Inflammatory macrophage treated with lipopolysaccharide for 4 hours (primary cell): ENCODE results near the gene MYO1F.

Experiments
- DNase-seq: peaks from one replicate; pipeline ENCODE4 v3.0.0-alpha.2; 2020

MYO1F gene

DNA sequence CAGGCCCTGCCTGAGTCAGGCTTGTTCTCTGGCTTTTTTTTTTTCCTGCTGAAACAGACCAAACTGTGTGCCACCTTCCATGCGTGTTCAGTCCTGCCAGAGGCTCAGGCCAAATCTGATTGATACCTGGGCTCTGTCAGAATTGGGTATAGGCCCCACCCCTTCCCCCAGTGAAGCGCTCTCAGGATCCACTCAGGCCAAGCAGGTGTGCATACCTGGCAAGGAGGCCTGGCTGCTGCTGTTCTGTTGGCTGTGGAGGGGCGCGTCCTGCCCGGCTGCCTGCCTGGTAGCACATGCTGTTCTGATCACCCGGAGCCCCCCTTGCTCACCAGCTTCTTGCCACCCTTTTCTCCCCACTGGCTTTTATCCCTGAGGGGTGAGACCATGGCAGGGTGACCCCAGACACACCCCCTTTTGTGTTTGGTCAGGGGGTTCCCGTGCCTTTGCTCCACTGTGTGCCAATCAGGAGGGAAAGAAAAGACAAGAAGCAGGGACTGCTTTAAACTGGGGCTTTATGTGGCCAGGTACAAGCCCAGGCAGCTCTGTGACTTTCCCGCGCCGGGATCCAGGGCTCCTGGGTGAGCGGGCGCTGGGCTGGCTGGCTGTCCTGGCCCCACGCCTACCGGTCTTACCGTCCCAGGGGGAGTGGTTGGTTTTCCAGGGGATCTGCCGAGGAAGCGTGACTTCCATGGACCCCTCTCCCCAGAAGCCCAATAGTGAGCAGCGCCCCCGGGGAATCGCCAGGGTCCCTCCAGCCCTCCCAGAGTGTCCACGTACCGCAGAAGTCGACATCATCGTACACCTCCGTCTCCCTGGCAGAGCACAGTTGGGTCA lies 87.5 kb downstream of the MYO1F start:
- no peak for DNase-seq

GRCh38 chr19:8488365-8488764 lies 88.9 kb downstream of the MYO1F start:
- DNase-seq = peak; percentile 20

DNA sequence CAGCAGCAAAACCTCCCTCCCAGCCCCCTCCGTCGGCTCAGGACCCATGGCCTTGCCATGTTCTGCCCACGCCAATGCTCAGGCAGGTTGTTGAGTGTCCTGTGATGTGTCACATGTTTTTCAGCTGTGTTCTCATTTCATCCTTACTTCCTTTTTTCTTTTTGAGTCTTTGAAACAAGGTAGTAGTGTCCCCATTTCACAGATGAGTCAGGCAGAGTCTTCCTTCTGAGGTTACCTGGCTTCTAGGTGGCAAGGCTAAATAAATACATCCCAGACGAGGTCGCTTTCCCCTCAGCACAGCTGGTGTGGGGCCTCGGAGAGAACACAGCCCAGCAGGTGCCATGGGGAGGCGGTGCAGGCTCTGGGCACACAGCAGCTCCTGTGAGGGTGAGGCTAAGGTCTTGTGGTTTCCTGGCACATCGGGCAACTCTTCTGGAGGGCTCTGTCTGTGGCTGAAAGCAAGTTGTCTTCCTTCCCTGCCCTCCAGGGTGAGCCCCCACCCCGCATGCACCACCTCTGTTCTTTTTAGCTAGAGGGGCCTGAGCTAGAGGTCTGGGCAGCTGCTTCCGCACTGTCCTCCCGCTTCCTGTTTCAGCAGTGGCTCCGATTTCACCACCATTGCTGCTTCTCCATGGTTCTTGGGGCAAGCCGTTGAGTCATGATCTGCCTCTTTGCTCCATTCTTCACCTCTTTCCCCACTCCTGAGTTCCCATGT lies 89.9 kb downstream of the MYO1F start:
- peak; percentile 96 for DNase-seq

DNA sequence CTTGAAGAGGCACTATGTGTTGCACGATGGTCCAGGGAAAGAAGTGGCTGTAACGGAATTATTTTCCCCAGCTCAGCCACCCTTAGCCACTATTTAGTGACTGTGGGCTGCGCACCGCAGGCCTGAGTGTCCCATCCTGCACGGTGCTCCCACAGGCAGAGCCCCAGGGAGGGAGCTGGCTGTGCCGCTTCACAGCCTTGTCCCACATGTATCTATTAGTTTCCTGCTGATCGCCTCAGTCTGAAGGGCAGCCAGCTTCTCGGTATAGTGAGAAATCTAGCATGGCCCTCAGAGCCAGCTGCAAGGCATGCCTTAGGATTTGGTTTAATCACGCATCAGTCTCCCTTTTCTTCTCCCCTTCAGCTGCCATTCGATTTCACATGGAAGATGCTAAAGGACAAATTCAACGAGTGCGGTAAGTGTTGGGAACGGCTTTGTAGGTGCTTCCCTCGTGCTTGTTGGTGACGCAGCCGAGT lies 90.5 kb downstream of the MYO1F start:
- DNase-seq = no peak

DNA sequence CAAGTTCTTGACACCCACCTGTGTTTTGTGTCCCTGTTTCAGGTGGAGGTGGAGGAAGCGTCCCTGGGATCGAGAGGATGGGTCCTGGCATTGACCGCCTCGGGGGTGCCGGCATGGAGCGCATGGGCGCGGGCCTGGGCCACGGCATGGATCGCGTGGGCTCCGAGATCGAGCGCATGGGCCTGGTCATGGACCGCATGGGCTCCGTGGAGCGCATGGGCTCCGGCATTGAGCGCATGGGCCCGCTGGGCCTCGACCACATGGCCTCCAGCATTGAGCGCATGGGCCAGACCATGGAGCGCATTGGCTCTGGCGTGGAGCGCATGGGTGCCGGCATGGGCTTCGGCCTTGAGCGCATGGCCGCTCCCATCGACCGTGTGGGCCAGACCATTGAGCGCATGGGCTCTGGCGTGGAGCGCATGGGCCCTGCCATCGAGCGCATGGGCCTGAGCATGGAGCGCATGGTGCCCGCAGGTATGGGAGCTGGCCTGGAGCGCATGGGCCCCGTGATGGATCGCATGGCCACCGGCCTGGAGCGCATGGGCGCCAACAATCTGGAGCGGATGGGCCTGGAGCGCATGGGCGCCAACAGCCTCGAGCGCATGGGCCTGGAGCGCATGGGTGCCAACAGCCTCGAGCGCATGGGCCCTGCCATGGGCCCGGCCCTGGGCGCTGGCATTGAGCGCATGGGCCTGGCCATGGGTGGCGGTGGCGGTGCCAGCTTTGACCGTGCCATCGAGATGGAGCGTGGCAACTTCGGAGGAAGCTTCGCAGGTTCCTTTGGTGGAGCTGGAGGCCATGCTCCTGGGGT lies 91.5 kb downstream of the MYO1F start:
- DNase-seq = no peak

DNA sequence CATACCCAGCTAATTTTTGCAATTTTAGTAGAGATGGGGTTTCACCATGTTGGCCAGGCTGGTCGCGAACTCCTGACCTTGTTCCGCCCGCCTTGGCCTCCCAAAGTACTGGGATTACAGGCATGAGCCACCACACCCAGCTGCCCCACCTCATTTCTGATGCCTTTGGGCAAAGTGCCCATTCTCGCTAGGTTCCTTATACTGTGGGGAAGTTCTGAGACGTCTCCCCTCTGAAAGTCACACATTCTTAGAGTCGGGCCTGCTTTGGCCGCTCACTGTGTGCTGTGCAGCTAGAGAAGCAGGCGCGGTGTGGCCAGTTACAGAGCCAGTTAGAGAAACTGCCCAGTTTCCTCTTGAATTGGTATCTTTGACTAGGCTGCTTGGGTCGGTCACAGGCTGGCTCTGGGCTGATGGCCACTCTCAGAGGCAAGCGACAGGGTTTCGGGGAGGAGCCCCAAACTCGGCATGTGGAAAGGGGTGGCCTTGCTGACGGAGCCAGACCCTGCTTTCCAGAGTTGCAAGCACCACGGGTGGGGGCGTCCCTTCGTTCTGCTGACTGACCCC lies 92.8 kb downstream of the MYO1F start:
- DNase-seq = peak; percentile 90

DNA sequence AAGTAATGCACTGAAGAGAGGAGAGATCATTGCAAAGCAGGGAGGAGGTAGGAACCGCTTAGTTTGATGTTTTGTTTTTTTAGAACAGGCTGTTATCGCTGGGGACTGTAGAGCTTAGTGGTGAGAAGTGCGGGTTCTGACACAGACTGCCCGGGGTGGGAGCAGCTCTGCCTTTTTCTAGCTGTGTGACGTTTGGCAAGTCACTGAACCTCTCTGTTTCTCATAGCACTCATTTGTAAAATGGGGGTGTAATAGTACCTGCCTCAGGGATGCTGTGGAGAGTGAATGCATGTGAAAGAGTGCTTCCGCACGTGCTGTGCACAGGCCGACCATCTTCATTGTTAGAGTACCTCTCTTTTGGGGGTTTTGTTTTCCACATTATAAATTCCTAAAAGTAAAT lies 94.1 kb downstream of the MYO1F start:
- DNase-seq = no peak

DNA sequence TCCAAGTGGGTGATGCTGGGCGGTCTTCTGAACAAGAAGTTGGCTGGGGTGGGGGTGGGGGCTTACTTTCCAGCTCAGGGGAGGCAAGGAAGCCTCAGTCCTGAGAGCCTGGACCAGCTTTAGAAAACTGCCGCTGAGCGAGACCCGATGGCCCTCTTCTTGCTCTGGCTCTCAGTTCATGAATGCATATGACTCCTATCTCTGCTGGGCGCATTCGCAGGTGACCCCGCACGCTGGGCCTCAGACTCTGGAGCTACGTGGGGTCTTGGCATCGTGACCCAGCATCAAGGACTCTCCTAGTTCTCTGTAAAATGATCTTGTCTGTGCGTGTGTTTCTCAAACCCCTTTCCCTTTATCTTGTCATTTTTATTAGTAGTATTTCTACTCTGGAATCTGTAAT lies 94.5 kb downstream of the MYO1F start:
- DNase-seq = no peak

GRCh38 chr19:8481616-8482015 lies 95.6 kb downstream of the MYO1F start:
- DNase-seq = no peak

DNA sequence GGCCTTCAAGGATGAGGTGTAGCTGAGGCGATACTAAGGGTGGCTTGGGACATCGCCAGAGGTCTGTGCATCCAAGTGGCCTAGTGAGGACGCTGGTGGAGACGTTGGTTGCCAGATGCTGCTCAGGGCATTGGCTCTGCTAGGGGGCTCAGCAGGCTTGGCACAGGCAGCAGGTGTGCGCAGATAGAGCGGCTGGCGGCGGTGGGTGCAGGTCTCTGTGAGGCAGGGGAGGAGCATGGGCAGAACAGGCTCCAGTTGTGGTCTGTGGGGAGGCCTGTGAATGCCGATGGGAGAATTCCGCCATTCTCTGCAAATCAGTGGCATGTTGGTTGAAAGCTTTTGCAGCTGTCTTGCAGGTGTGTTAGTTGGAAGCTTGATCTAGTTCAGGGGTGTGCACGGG lies 96.0 kb downstream of the MYO1F start:
- DNase-seq = no peak

GRCh38 chr19:8478598-8478997 lies 98.6 kb downstream of the MYO1F start:
- DNase-seq = no peak

GRCh38 chr19:8477889-8478288 lies 99.4 kb downstream of the MYO1F start:
- DNase-seq = no peak

DNA sequence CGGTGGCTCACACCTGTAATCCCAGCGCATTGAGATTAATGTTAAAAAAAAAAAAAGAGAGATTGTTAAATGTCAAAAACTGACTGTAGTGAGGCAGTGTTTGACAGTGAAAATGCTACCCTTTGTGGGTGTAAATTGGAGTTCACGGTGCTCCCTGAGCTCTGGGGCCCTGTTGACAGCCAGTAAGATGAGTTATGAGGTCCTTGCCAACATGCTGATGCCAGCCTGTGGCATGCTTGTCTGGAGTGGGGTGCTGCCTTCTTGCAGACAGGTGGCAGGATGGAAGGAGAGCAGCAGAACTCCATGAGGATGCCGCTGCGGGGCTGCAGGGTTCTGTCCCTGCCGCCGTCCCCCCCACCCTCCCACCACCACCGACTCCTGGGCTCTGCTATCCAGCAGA lies 100.7 kb downstream of the MYO1F start:
- DNase-seq = no peak

DNA sequence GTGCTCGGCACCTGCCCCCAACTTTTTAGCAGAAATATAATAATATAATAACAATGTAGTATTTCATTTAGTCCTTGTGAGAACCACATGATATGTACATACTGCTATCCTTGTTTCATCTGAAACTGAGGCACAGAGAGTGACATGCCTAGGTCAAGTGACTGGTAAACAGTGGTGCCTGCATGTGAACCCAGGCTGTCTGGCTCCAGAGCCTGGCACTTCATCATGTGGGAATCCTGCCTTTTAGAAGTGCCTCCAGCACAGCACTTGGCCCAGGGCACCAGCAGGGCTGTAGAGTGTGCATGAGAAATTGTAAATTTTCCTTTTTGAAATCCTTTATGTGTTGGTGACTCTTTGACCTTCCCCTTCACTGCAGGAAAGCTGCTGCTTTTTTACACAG lies 102.2 kb downstream of the MYO1F start:
- DNase-seq = no peak

GRCh38 chr19:8473648-8474476 lies 103.4 kb downstream of the MYO1F start:
- DNase-seq = peak; percentile 70
